Body of pancreas (tissue), 4 donors: ENCODE measurements around the gene RASAL1. TPM values are rescaled to one million over a fixed set of nuclear protein-coding genes. Genes with fewer than 3 reads are reported as not detected.
A peak's percentile ranks its signal among the peaks of the same experiment; 100 is the strongest.

Source experiments
- ATAC-seq: fragments of 150-250 bp; one replicate; pipeline ENCODE4 v1.9.1; 2016
- DNase-seq, 4 donors: peaks; one replicate each; pipeline ENCODE4 v3.0.0-alpha.2; 2019
- H3K27ac ChIP-seq, 4 donors: fragments of 200-600 bp; sonication (generic); 1 replicate in 3 of 4; 2 replicates in 1 of 4; pipeline versions ENCODE4 v1.5.1 to v1.6.1; 2016 to 2019; ENCODE audit warnings: mild to moderate bottlenecking in 1 of 4, mixed read lengths in 1 of 4, moderate library complexity in 1 of 4
- H3K27me3 ChIP-seq, 2 donors: fragments of 200-600 bp; sonication (generic); one replicate each; pipeline ENCODE4 v1.6.0; 2016; ENCODE audit warnings: mild to moderate bottlenecking in 1 of 2
- H3K36me3 ChIP-seq, 2 donors: fragments of 200-600 bp; sonication (generic); replicated peaks in 1 of 2; 2 replicates each; pipeline ENCODE4 v1.5.1; 2016; ENCODE audit warnings: low read depth in 2 of 2; ENCODE audit not compliant: insufficient read depth in 1 of 2
- H3K4me1 ChIP-seq: fragments of 200-600 bp; sonication (generic); one replicate; pipeline ENCODE4 v1.6.0; 2016
- H3K4me3 ChIP-seq, 2 donors: fragments of 200-600 bp; sonication (generic); 1 replicate in 1 of 2; 2 replicates in 1 of 2; pipeline ENCODE4 v1.5.1; 2016 to 2019
- H3K9me3 ChIP-seq, 3 donors: fragments of 200-600 bp; sonication (generic); 1 replicate in 2 of 3; 2 replicates in 1 of 3; pipeline ENCODE4 v1.5.1; 2016
- CTCF ChIP-seq, 7 experiments: fragments of 450-650 bp in 4 of 7; fragments of 200-600 bp in 3 of 7; sonication (generic) in 3 of 7; IDR thresholded peaks; one replicate each; pipeline ENCODE4 v1.5.1; 2016 to 2019; ENCODE audit warnings: antibody characterized with exemption in 7 of 7
- POLR2A ChIP-seq, 3 donors: fragments of 450-650 bp; IDR thresholded peaks; one replicate each; pipeline ENCODE4 v1.6.1; 2016; ENCODE audit warnings: antibody characterized with exemption in 3 of 3, mild to moderate bottlenecking in 2 of 3
- WGBS, 2 donors: methylation state at CpG; one replicate each; pipeline ENCODE4 v1.1.5; 2017; 5-methylcytosine and 5-hydroxymethylcytosine counted together
- intact Hi-C: fragments of 100-400 bp; cut with DNase I; formaldehyde crosslinking; loops from one replicate; pipeline ENCODE4 v1.15.1; 2023
- total RNA-seq, 2 donors: library from RNA; depleted of rRNA; stranded (reverse); fragments of >200 nt; gene quantifications; one replicate each; pipeline ENCODE4 v1.1.0, GENCODE V29; 2016

Gene RASAL1
- total RNA-seq, 2 donors from 2014 or later, result 0.66 to 2.1 TPM

DNA sequence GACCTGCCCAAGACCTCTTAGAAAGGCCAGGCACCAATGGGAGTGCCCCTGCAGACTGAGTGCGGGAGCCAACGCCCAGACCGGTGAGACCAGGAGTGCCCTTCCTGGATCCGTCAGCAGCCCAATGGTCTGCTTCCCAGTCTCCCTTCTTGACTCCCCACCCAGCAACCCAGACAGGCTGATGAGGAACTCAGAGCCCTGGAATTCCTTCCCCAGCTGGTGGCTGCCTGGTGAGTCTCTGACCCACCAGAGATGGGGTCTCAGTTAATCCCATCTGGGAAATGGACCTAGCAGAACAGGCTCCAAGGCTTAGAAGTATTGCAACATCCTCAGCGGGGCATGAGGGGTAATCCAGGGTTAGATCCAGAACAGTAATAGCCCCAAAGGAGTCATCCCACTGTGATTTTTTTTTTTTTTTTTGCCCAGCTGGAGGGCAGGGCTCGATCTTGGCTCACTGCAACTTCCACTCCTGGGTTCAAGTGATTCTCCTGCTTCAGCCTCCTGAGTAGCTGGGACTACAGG is 1.5 kb upstream of the RASAL1 start:
- intact Hi-C loops, result no loop called here
- H3K27me3 ChIP-seq, result no peaks in the 10 kb centered on the region
- DNase-seq (no peak), ATAC-seq (no peak)
- TF ChIP-seq POLR2A (IDR thresholded peaks at IDR 0.05) (no peak), CTCF (IDR thresholded peaks at IDR 0.05) (no peak)
- no peaks in the 10 kb centered on the region for H3K36me3 ChIP-seq
- H3K27ac ChIP-seq, result peak overlapping the region in 1 of 4 donors; percentile 24
- H3K4me3 ChIP-seq, result no peak overlapping the region
- H3K9me3 ChIP-seq, result no peaks in the 10 kb centered on the region
- peaks cover 26% of the 10 kb centered on the region for H3K4me1 ChIP-seq
- WGBS, 2 donors, result 75 to 85% methylated on average over 5 to 6 of the region's 6 CpGs

DNA sequence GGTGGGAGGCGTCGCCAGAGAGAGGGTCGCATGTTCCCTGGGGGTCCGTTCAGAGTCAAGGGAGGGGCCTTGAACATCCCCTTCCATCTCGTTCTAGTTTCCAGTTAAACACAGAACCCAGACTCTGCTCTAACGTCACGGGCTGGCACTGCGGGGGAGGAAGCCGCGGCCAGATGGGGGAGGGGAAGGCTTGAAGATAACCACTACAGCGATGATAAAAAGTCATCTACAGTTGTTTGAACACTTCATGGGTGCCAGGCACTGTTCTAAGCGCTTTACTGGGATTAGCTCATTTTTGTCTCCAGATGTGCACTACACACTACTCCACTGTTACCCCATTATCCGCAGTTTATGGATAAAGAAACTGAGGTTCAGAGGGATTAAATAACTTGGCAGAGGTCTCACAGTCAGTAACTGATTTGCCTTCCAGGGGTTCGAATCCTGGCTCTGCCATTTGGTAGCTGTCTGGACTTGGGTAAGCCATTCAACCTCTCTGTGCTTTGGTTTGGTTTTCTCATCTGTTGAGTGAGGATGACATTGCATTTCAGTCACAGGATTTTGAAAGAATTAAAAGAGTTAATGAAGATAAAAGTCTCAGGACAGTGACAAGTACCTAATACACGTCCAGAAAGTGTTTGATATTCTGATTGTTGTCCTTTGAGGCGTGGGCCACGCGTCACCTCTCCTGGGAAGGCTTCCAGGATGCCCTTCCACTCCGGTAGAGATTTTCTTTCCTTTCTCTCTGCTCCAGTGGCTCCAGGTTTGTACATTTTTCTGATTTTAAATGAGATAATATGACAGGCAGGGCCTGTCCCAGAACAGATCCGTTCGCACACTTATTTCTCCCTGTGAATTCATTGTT is 798 bp upstream of the RASAL1 start:
- no peaks in the 10 kb centered on the region for H3K36me3 ChIP-seq
- H3K27me3 ChIP-seq, result no peaks in the 10 kb centered on the region
- DNase-seq (peak in 2 of 4 donors; percentile 43 to 53), ATAC-seq (peak; percentile 31)
- WGBS, 2 donors, result 29 to 32% methylated on average over 21 of the region's 21 CpGs
- H3K4me3 ChIP-seq, result no peak overlapping the region
- peak overlapping the region in 2 of 4 donors; percentile 64 to 66 for H3K27ac ChIP-seq
- TF ChIP-seq CTCF (IDR thresholded peaks at IDR 0.05) (no peak), POLR2A (IDR thresholded peaks at IDR 0.05) (no peak)
- intact Hi-C loops, result no loop called here
- H3K4me1 ChIP-seq, result peaks cover 21% of the 10 kb centered on the region
- no peaks in the 10 kb centered on the region for H3K9me3 ChIP-seq

- WGBS, 2 donors, result 41% methylated on average over 6 of the region's 6 CpGs; no CpG with 5 or more reads in 1 of the 2 donors
- DNase-seq, result no peak
- Histone ChIP-seq H3K27me3 (no peaks in the 10 kb centered on the region), H3K4me1 (peaks cover 19% of the 10 kb centered on the region), H3K27ac (no peak overlapping the region), H3K9me3 (no peaks in the 10 kb centered on the region), H3K36me3 (no peaks in the 10 kb centered on the region), H3K4me3 (no peak overlapping the region)
- intact Hi-C loops, result no loop called here
- TF ChIP-seq CTCF (IDR thresholded peaks at IDR 0.05) (no peak), POLR2A (IDR thresholded peaks at IDR 0.05) (no peak)
- ATAC-seq, result no peak
These were observed 1.0 kb downstream of the RASAL1 start for GRCh38 chr12:113134521-113134951.

- no peaks in the 10 kb centered on the region for H3K27me3 ChIP-seq
- WGBS, 2 donors, result 17 to 88% methylated on average over 1 to 2 of the region's 2 CpGs
- peaks cover 19% of the 10 kb centered on the region for H3K4me1 ChIP-seq
- no peak overlapping the region for H3K4me3 ChIP-seq
- no peak for DNase-seq
- H3K9me3 ChIP-seq, result no peaks in the 10 kb centered on the region
- TF ChIP-seq POLR2A (IDR thresholded peaks at IDR 0.05) (no peak), CTCF (IDR thresholded peaks at IDR 0.05) (no peak)
- intact Hi-C loops, result no loop called here
- no peaks in the 10 kb centered on the region for H3K36me3 ChIP-seq
- H3K27ac ChIP-seq, result no peak overlapping the region
- ATAC-seq, result no peak
These were observed 1.5 kb downstream of the RASAL1 start for GRCh38 chr12:113134071-113134470.
